ENCODE data around the gene ZNF292.
"Not testable (repeated sequence)": the region's sequence is repeated elsewhere in the genome, so short reads cannot be mapped to it uniquely, and the experiment has no call there.

ZNF292 gene

GRCh38 chr6:87282743-87283142 lies 127.4 kb downstream of the ZNF292 start:
- no peak for DNase-seq

- no peak for DNase-seq
Measured at GRCh38 chr6:87283461-87283860, 128.1 kb downstream of the ZNF292 start.

DNA sequence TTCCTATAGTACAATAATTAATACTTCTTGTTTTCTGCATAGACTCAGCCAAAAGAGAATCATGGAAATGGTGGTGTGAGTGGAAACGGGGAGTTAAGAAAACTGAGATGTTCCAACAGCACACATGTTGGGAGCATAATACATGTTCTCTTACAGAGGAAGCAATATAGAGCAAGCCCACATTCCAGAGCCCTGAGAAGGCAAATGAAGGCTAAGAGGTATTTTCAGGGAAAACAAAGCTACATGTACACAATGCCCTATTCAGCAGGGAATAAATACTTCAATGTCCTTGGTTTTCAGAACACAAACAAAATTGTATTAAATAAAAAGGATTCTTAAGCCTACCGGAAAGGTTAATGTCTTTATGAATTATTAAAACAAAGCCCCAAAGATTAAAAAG lies 131.9 kb downstream of the ZNF292 start:
- DNase-seq, result no peak

- no peak for DNase-seq
Measured at GRCh38 chr6:87289571-87289970, 134.2 kb downstream of the ZNF292 start.

DNA sequence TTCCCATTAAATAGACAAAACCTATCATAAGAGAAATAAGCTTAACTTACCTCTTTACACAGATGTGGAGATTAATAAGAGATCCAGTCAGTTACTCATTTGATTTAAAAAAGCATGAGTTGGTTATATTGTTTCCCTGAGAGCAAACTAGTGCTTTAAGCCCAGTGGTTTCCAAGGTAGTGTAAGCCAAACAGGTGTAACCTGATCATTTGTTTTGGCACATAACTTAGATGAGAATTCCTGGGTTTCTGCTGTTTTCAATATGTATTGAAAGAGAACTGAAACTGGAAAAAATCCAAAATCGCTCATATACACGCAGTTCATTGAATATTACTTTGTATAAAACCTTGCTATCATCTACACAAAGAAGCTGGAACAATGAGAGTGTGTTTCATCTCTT lies 136.5 kb downstream of the ZNF292 start:
- peak; percentile 49 to 86 for DNase-seq

GRCh38 chr6:87293526-87293925 lies 138.2 kb downstream of the ZNF292 start:
- DNase-seq, result no peak

DNA sequence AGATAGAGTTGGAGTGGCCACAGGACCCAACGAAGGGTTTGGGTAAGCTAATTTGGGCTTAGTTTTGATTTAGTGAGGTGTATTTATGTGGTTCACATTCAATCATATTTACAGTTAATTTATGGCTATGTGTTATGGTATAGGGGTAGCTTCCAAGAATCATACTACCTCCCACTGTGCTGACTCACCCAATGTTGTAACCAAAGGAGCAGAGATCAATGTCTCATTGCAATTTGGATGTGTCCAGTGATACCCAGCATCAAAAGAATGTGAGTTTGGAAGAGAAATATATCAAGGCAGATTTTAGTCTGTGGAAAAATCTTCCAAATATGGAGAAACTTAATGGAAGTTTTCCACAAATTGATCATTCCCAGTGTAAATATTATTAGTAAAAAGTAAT lies 141.8 kb downstream of the ZNF292 start:
- no peak for DNase-seq

DNA sequence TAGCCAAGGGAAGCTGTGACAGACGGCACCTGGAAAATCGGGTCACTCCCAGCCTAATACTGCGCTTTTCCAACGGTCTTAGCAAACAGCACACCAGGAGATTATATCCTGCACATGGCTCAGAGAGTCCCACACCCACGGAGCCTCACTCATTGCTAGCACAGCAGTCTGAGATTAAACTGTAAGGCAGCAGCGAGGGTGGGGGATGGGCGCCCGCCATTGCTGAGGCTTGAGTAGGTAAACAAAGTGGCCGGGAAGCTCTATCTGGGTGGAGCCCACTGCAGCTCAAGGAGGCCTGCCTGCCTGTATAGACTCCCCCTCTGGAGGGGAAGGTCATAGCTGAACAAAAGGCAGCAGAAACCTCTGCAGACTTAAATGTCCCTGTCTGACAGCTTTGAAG lies 145.9 kb downstream of the ZNF292 start:
- DNase-seq, result not testable (repeated sequence)

DNA sequence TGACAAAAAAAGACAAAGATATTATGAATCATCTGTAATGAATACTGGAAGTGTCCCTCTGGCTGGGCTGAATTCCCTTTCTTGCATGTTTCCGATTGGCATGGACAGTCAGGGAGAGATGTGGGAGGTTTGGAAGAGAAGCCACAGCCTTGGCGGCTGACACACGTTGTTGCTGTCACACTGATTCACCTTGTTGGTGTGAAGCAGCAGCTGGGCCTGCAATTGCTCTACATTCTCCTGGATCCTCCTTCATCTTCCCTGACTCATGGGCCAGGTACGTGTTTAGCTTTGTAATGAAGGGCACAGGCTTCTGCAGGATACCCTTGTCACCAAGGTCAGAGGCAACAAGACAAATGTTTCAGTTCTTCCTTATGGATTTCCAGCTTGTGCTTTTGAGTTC lies 153.6 kb downstream of the ZNF292 start:
- no peak for DNase-seq

- DNase-seq, result no peak
Measured at GRCh38 chr6:87312860-87313259, 157.5 kb downstream of the ZNF292 start.

Measured in NCI-H2081 (cell line).